Fibroblast of villous mesenchyme (primary cell): ENCODE measurements around the gene SATL1. TPM values are rescaled to one million over a fixed set of nuclear protein-coding genes. Genes with fewer than 3 reads are reported as not detected.

Experiments
- DNase-seq: peaks from one replicate; pipeline ENCODE4 v3.0.0-alpha.2; 2010; ENCODE audit warnings: low read depth
- H3K4me3 ChIP-seq: 2 replicates; pipeline ENCODE4 v1.5.1; 2011; ENCODE audit warnings: low read depth, mild to moderate bottlenecking, low read length
- total RNA-seq: library from RNA; depleted of rRNA; stranded (reverse); fragments of >200 nt; gene quantifications from 2 replicates; pipeline ENCODE4 v1.2.3, GENCODE V29; 2012
- TF ChIP-seq, protein P1 (sequence below): IDR thresholded peaks from 2 replicates; pipeline ENCODE4 v1.5.1; 2012; ENCODE audit warnings: low read depth, mild to moderate bottlenecking, low read length; ENCODE audit not compliant: insufficient read depth

SATL1 gene
- total RNA-seq, 1 donor, result not detected

- H3K4me3 ChIP-seq, result no peak overlapping the region
- DNase-seq, result no peak
- TF ChIP-seq, protein P1, sequence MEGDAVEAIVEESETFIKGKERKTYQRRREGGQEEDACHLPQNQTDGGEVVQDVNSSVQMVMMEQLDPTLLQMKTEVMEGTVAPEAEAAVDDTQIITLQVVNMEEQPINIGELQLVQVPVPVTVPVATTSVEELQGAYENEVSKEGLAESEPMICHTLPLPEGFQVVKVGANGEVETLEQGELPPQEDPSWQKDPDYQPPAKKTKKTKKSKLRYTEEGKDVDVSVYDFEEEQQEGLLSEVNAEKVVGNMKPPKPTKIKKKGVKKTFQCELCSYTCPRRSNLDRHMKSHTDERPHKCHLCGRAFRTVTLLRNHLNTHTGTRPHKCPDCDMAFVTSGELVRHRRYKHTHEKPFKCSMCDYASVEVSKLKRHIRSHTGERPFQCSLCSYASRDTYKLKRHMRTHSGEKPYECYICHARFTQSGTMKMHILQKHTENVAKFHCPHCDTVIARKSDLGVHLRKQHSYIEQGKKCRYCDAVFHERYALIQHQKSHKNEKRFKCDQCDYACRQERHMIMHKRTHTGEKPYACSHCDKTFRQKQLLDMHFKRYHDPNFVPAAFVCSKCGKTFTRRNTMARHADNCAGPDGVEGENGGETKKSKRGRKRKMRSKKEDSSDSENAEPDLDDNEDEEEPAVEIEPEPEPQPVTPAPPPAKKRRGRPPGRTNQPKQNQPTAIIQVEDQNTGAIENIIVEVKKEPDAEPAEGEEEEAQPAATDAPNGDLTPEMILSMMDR, result no peak
Measured at GRCh38 chrX:85140964-85141363, 102.6 kb downstream of the SATL1 start.

DNA sequence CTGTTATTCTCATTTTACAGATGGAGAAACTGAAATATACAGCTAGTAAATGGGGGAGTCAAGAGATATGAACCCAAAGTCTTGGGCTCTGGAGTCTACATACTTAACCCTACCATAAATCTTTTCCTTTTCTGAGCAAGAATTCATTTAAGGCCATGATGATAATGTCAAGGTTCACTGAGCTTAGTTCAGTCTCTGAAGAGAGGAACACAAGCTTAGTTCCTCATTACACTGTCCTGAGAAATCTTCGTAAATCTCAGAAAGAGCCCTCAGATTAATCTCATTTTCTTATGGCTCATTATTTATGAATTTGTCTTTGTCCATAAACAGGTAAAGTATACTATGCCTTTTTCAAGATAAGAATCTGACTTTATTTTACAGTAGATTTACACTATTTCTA, 104.2 kb downstream of the SATL1 start:
- H3K4me3 ChIP-seq, result no peak overlapping the region
- TF ChIP-seq, protein P1, result no peak
- DNase-seq, result no peak

- DNase-seq, result no peak
- TF ChIP-seq, protein P1, result no peak
- no peak overlapping the region for H3K4me3 ChIP-seq
Measured at GRCh38 chrX:85136409-85136808, 107.2 kb downstream of the SATL1 start.

- TF ChIP-seq, protein P1, result no peak
- no peak overlapping the region for H3K4me3 ChIP-seq
- no peak for DNase-seq
Measured at GRCh38 chrX:85115252-85115651, 128.3 kb downstream of the SATL1 start.

DNA sequence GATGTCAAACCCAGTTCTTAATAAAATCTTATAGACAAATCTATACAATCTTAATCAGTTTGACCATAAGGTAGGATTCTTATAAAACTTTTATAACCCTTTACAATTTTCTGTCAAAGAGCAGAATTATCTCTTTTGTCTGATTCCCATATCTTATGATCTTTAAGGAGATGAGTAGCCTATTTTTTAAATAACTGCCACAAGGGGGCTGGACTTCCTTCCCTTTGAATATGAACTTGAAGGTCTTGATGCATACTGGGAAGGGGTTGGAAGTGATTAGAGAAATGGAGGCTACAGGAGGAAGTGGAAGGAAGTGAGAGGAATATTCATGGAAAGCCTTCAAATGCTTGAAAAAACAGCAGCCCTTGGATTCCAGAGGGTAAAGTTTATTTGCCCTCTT, 128.8 kb downstream of the SATL1 start:
- H3K4me3 ChIP-seq, result no peak overlapping the region
- DNase-seq, result no peak
- TF ChIP-seq, protein P1, result no peak

DNA sequence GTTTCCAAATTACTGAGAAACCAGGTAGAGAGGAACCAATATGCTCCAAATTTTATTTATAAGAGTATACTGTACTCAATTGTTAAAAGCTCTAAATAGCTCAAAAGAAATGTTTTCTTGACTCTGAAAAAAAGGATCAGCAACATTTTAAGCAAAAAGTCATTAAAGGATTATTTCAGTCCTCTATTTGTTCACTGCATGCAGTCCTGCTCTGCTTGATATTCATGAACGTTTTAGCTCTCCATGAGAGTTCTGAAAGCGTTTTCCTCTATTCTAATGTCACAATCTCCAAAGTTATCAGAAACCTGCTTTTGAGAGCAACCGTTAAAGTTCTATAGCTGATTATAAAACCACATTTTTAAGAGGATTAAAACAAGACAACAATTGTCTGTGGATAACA, 129.4 kb downstream of the SATL1 start:
- no peak overlapping the region for H3K4me3 ChIP-seq
- no peak for DNase-seq
- TF ChIP-seq, protein P1, result no peak

DNA sequence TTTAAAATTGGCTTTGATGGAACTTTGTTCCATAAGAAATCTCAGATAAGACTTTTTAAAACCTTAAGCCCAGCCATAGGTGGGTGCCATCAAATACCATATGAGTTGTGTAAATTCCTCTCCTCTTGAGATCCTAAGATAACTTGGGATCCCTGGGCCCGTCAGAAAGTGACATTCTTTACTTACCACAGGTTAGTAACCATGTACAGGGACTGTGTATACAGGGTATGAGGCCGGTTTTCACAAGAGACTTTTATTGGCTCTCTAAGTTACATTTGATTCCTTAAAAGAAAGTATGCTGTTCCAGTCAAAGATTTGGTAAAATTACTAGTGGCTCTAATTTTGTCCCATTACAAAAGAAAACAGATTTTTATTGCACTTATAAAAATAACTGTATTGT, 129.8 kb downstream of the SATL1 start:
- H3K4me3 ChIP-seq, result no peak overlapping the region
- DNase-seq, result no peak
- TF ChIP-seq, protein P1, result no peak
